Measurements from ENCODE around the gene RUNX1. TPM values are rescaled to one million over a fixed set of nuclear protein-coding genes. Genes with fewer than 3 reads are reported as not detected.
A peak's percentile ranks its signal among the peaks of the same experiment; 100 is the strongest.

RUNX1 gene
- total RNA-seq, 1 donor from 2014 or later: 62.1 TPM

- Histone ChIP-seq H3K27ac (no peak overlapping the region), H3K27me3 (no peaks in the 10 kb centered on the region), H3K4me3 (no peak overlapping the region), H3K36me3 (no peaks in the 10 kb centered on the region), H3K9me3 (no peaks in the 10 kb centered on the region), H3K4me1 (no peaks in the 10 kb centered on the region)
- intact Hi-C loops (cut with DNase I): no loop called here
- no peak for DNase-seq (ENCODE audit: extremely low spot score in 2 of 2)
- TF ChIP-seq POLR2AphosphoS5 (IDR thresholded peaks at IDR 0.05; ENCODE audit: insufficient read depth in 1 of 2, low read depth in 1 of 2) (no peak), POLR2A (IDR thresholded peaks at IDR 0.05) (no peak), CTCF (IDR thresholded peaks at IDR 0.05) (no peak)
Observed at GRCh38 chr21:34782506-34783360, 266.4 kb downstream of the RUNX1 start.

GRCh38 chr21:34781526-34781925, 267.6 kb downstream of the RUNX1 start:
- TF ChIP-seq CTCF (IDR thresholded peaks at IDR 0.05) (no peak), POLR2AphosphoS5 (IDR thresholded peaks at IDR 0.05; ENCODE audit: insufficient read depth in 1 of 2, low read depth in 1 of 2) (no peak), POLR2A (IDR thresholded peaks at IDR 0.05) (no peak)
- intact Hi-C loops (cut with DNase I): no loop called here
- no peaks in the 10 kb centered on the region for H3K9me3 ChIP-seq
- no peaks in the 10 kb centered on the region for H3K36me3 ChIP-seq
- no peak overlapping the region for H3K27ac ChIP-seq
- no peaks in the 10 kb centered on the region for H3K27me3 ChIP-seq
- DNase-seq (ENCODE audit: extremely low spot score in 2 of 2): peak in 1 of 2 donors; percentile 25
- no peak overlapping the region for H3K4me3 ChIP-seq
- no peaks in the 10 kb centered on the region for H3K4me1 ChIP-seq

GRCh38 chr21:34779860-34780259, 269.2 kb downstream of the RUNX1 start:
- no peak for TF ChIP-seq POLR2A (IDR thresholded peaks at IDR 0.05)
- TF ChIP-seq CTCF (IDR thresholded peaks at IDR 0.05): no peak
- TF ChIP-seq POLR2AphosphoS5 (IDR thresholded peaks at IDR 0.05; ENCODE audit: insufficient read depth in 1 of 2, low read depth in 1 of 2): no peak
- intact Hi-C loops (cut with DNase I): no loop called here
- Histone ChIP-seq H3K27ac (no peak overlapping the region), H3K27me3 (no peaks in the 10 kb centered on the region), H3K36me3 (no peaks in the 10 kb centered on the region), H3K4me1 (no peaks in the 10 kb centered on the region), H3K9me3 (no peaks in the 10 kb centered on the region), H3K4me3 (no peak overlapping the region)
- DNase-seq (ENCODE audit: extremely low spot score in 2 of 2): no peak

GRCh38 chr21:34775793-34776192, 273.3 kb downstream of the RUNX1 start:
- H3K4me1 ChIP-seq: no peaks in the 10 kb centered on the region
- intact Hi-C loops (cut with DNase I): no loop called here
- H3K9me3 ChIP-seq: no peaks in the 10 kb centered on the region
- no peak for TF ChIP-seq POLR2A (IDR thresholded peaks at IDR 0.05)
- TF ChIP-seq CTCF (IDR thresholded peaks at IDR 0.05): no peak
- no peak overlapping the region for H3K27ac ChIP-seq
- DNase-seq (ENCODE audit: extremely low spot score in 2 of 2): peak in 1 of 2 donors; percentile 54
- H3K36me3 ChIP-seq: no peaks in the 10 kb centered on the region
- no peaks in the 10 kb centered on the region for H3K27me3 ChIP-seq
- H3K4me3 ChIP-seq: no peak overlapping the region

GRCh38 chr21:34774750-34775149, 274.4 kb downstream of the RUNX1 start:
- Histone ChIP-seq H3K4me3 (no peak overlapping the region), H3K27me3 (no peaks in the 10 kb centered on the region), H3K36me3 (no peaks in the 10 kb centered on the region), H3K4me1 (no peaks in the 10 kb centered on the region), H3K27ac (no peak overlapping the region), H3K9me3 (no peaks in the 10 kb centered on the region)
- no peak for DNase-seq (ENCODE audit: extremely low spot score in 2 of 2)
- no peak for TF ChIP-seq POLR2A (IDR thresholded peaks at IDR 0.05)
- TF ChIP-seq POLR2AphosphoS5 (IDR thresholded peaks at IDR 0.05; ENCODE audit: insufficient read depth in 1 of 2, low read depth in 1 of 2): no peak
- TF ChIP-seq CTCF (IDR thresholded peaks at IDR 0.05): no peak
- intact Hi-C loops (cut with DNase I): no loop called here

Measured in vagina (tissue), 2 donors.